GM18861 (cell line): Measurements from ENCODE around the gene LAMB4.

Source experiments
- ATAC-seq: cut with Tn5 transposase; IDR thresholded peaks from one replicate; pipeline ENCODE4 v1.9.1; 2021; ENCODE audit not compliant: unreplicated experiment

The LAMB4 gene

GRCh38 chr7:107999779-108000560 is 130.2 kb downstream of the LAMB4 start:
- no peak for ATAC-seq

DNA sequence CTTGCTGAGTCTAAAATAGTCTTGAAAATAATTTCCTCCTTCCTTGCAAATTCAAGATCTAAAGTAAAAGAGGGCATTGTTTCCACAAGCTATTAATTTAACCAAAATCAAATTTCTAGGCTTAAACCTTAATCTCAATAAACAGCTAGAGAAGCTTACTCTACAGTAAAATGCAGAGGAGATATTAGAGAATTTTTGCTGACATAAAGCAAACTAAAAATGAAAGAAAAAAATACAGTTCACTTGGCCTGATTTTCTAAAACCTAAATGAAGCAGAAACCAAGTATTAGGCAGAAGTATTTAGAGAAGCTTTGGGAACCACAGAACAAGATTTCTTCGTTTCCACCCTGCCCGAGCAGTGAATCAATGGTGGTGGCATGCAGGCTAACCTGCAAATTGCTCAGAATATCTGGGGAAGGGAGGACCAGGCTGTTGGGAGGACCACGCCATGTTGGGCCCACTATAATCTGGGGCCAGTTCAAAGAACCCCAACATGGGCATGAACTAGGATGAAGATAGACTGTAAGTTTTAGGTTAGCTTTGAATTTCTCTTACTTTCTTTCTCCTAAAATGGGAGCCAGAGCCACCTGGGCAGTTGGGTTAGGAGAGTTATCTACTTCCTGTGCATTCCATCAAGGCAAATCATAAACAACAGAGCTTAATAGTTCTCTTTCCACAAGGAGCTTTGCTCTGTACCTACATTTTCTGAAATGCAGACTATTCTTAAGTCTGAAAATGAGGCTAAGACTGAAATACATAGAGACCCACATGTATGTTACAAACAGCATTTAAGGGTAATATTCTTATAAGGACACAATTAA is 131.3 kb downstream of the LAMB4 start:
- no peak for ATAC-seq

- no peak for ATAC-seq
Measured at GRCh38 chr7:107998150-107998549, 132.0 kb downstream of the LAMB4 start.

- ATAC-seq = no peak
Measured at GRCh38 chr7:107996072-107996882, 133.9 kb downstream of the LAMB4 start.

- ATAC-seq = no peak
Measured at GRCh38 chr7:107995184-107996071, 134.7 kb downstream of the LAMB4 start.

- ATAC-seq = no peak
Measured at GRCh38 chr7:107994421-107995030, 135.6 kb downstream of the LAMB4 start.

DNA sequence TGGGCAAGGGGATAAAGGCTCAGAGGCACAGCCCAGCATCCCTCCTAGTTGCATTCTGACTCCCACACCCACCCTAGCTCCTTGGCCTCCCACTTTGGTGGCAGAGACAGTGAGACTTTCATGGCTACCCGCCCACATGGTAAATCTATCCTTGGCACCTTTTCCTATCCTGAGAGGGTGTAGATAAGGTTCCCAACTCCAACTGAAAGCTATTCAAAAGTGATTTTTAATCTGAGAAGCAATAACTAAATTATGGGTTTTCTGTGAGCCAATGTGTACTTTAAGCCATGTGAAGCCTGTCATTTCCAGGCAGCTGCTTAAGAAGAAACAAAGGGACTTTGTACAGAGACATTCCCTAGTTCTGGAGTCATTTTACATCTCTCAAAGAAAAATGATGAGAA is 136.3 kb downstream of the LAMB4 start:
- ATAC-seq = no peak

DNA sequence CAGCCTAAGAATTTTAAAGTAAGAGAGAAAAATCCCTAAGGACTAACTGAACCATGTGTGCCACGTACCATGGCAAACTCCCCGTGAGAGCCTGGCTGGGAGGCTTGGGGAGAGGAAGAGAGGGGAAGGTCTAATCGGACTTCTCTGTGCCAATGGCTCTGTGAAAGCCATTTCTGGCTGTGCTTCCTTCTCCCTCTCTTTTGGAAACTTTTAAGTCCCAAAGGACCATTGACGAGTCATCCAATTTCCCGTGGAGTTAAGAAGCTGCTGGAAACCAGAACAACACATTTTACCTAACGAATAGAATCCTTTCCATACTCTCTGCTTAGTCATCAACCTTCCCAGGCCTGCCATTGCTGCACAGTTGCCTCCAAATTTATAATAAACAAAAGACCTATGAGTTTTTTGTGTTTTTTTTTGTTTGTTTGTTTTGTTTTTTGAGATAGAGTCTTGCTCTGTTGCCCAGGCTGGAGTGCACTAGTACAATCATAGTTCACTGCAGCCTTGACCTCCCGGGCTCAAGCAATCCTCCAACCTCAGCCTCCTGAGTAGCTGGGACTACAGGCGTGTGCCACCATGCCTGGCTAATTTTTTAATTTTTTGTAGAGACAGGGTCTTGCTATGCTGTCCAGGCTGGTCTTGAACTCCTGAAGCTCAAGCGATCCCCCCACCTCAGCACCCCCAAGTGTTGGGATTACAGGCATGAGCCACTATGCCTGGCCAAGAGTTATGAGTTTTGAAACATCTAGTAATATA is 140.4 kb downstream of the LAMB4 start:
- ATAC-seq = no peak

DNA sequence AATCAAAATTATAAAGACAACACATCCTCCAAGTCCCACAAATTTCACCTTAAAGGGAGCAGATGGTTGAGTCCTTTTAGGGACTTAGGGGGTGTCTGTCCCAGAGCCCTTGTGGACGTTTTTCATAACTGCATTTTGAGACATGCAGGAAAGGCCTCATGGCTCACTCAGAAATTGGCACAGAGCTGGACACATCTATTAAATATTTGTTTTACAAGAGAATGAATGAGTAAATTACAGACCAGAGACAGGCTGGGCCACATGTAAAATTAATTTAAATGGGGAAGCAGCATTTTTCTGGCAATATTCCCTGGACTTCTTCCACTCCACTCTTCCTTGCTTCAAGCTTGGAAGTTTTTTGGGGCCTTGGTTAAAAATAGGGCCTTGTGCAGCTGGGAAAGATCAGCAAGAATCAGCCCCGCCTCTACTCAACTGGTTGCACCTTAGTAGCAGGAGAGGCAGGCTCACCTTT is 147.2 kb downstream of the LAMB4 start:
- ATAC-seq = no peak

DNA sequence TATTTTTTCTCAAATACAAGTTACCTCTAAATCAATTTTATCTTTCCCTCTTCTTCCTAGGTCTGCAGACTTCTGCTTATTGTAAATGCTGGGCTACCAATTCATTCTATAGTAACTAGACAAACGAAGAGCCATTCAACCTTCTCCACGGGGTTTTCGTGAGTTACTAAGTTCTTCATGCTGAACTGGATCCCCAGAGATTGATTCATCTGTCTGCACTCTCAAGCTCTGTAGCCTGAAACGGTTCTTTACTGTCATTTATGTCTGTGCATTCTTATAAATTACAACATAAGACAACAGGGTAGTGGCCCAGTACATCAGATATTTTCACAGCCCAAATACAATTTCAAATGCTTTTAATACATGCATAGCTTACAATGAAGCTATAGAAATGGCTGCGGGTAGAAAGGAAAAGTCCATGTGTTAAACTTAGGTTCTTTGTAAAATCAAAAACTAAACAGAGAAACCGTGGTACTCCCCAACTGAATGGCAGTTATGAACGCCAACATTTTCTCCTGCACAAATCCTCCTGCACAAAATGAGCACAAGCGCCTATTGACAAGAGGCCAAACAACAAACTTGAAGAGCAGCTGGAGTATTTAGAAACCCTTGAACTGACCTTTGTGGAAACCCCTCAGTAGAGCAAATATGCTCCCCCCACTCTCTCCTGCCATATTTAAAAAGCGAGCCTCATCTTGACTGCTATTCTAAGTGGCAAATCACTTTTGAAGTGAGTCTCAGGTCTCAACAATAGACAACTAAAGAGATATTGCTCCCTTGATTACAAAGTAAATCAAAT is 147.9 kb downstream of the LAMB4 start:
- no peak for ATAC-seq

DNA sequence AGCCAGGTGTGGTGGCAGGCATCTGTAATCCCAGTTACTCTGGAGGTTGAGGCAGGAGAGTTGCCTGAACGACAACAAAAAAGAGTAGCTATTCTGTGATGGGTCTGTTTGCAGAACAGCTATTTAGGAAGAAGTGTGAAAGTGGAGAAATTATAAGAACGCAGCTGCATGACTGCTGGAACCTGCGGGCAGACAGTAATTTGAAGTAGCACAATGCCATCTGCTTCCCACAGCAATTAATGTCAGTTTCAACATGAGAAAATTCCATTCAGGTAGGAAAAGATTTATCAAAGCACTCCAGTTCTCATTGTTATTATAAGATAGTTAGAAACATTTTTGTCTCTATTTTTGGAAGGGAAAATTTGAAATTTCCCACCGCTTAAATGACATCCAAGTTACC is 148.7 kb downstream of the LAMB4 start:
- ATAC-seq = no peak

DNA sequence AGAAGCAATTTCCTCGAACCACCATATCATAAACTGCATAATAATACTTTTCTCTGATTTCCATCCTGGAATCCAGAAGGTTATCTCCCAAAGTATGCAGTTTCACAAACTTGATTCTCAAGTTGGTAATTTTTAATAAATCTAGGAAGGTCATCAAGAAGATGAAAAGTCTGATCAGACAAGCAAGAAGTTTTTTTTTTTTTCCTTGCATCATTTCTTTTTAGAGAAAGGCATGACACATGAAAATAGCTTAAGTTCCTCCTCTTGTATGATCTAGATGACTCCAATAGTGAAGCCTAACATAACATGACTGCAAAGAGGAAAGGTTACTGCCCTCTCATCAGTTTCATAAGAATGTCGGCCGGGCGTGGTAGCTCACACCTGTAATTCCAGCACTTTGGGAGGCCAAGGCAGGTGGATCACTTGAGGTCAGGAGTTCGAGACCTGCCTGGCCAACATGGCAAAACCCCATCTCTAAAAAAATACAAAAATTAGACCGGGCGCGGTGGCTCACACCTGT is 149.4 kb downstream of the LAMB4 start:
- ATAC-seq = no peak

DNA sequence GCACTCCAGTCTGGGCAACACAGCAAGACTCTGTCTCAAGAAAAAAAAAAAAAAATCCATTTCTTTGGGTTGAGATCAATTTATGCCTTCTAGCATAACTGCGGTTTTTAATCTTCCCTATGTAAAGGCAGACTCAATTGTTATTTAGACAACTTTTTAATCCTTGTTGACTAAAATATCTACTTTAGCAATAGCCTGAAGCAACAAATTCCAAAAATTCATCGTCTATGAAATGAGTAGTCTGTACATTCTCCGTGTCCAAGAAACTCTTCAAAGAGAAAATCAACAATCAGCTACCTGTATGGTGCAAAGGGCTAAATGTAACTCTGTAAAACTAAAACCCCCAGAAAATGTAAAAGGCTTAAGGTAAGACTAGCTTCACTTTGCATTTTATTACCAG is 150.0 kb downstream of the LAMB4 start:
- ATAC-seq = no peak

GRCh38 chr7:107978815-107979408 is 151.2 kb downstream of the LAMB4 start:
- ATAC-seq = no peak

DNA sequence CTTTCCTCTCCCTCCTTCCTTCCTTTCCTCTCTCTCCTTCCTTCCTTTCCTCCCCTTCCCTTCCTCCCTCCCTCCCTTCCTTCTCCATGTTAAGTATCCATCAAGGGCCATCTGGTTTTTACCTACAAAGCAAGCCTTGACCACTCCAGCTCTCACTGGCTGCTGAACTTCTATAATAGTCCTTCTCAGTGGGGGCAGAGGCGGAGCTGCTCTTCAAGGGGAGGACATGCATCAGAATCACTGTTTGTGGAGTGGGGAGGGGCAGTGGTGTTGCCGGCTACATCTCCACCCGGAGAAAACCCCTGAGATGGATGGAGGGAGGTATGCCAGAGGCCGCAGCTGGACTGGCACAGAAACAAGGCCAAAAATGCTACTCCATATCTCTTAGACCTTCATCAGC is 153.1 kb downstream of the LAMB4 start:
- no peak for ATAC-seq

DNA sequence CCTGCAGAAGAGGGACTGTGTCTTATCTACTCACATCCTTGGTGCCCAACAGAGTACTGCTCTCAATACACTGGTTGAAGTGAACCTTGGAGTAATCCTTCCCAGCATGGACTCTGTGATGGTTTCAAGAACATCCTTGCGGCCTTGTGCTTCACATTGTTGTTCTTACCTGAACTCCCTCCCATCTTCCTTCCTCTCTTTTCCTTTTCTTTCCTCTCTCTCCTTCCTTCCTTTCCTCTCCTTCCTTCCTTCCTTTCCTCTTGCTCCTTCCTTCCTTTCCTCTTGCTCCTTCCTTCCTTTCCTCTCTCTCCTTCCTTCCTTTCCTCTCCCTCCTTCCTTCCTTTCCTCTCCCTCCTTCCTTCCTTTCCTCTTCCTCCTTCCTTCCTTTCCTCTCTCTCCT is 153.5 kb downstream of the LAMB4 start:
- no peak for ATAC-seq

GRCh38 chr7:107975394-107976013 is 154.7 kb downstream of the LAMB4 start:
- no peak for ATAC-seq
